HEK293T (cell line): ENCODE measurements around the gene DHX34.

Experiments used
- ARNT ChIP-seq: fragments of 450-650 bp; IDR thresholded peaks from 2 replicates; pipeline ENCODE4 v1.6.1; 2017; ENCODE audit warnings: mild to moderate bottlenecking
- BHLHE40 ChIP-seq: fragments of 450-650 bp; IDR thresholded peaks from 2 replicates; pipeline ENCODE4 v1.6.1; 2016; ENCODE audit warnings: mild to moderate bottlenecking, moderate library complexity, borderline replicate concordance
- ELF4 ChIP-seq: fragments of 450-650 bp; IDR thresholded peaks from 2 replicates; pipeline ENCODE4 v1.6.1; 2017; ENCODE audit warnings: antibody characterized with exemption
- FOXK2 ChIP-seq: fragments of 450-650 bp; IDR thresholded peaks from 2 replicates; pipeline ENCODE4 v1.6.1; 2016; ENCODE audit warnings: mild to moderate bottlenecking
- FOXM1 ChIP-seq: fragments of 450-650 bp; IDR thresholded peaks from 2 replicates; pipeline ENCODE4 v1.6.1; 2017; ENCODE audit warnings: mild to moderate bottlenecking, borderline replicate concordance
- HDGF ChIP-seq: fragments of 450-650 bp; IDR thresholded peaks from 2 replicates; pipeline ENCODE4 v1.6.1; 2017; ENCODE audit warnings: antibody characterized with exemption, borderline replicate concordance
- LEF1 ChIP-seq: fragments of 450-650 bp; IDR thresholded peaks from 2 replicates; pipeline ENCODE4 v1.6.1; 2017; ENCODE audit warnings: mild to moderate bottlenecking, borderline replicate concordance
- PKNOX1 ChIP-seq: fragments of 450-650 bp; IDR thresholded peaks from 2 replicates; pipeline ENCODE4 v1.6.1; 2016
- SP1 ChIP-seq: fragments of 450-650 bp; IDR thresholded peaks from 2 replicates; pipeline ENCODE4 v1.6.1; 2017
- SUZ12 ChIP-seq: fragments of 450-650 bp; IDR thresholded peaks from 2 replicates; pipeline ENCODE4 v1.6.1; 2016; ENCODE audit warnings: mild to moderate bottlenecking
- TARDBP ChIP-seq: fragments of 450-650 bp; IDR thresholded peaks from 2 replicates; pipeline ENCODE4 v1.6.1; 2016

- TF ChIP-seq PKNOX1, result no peak
- no peak for TF ChIP-seq TARDBP
- TF ChIP-seq SP1, result no peak
- no peak for TF ChIP-seq SUZ12
- no peak for TF ChIP-seq FOXK2
- no peak for TF ChIP-seq FOXM1
- no peak for TF ChIP-seq BHLHE40
- TF ChIP-seq ELF4, result no peak
- TF ChIP-seq HDGF, result no peak
- TF ChIP-seq ARNT, result no peak
- no peak for TF ChIP-seq LEF1
Observed at GRCh38 chr19:47429140-47429793, 80.2 kb downstream of the DHX34 start.
